ENCODE data around the gene MYO16.

MYO16 gene

DNA sequence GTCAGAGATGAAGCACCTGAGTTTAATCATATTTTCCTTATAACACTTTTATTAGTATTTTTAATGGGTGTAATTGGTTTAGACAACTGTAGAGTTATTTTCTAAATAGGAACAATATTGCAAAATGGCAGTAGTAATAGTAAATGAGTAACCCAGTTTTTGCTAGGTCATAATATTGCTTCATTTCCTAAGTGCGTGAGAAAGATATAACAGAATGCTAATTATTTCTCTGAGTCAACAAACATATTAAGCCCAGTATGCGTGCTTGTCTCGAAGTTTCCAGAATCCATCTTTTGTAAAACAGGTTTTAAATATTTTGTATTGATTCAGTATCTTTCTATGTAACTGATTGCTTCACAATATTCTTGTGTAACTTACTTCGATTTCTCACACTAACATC is 315.3 kb downstream of the MYO16 start:
- DNase-seq = no peak

- no peak for DNase-seq
These were observed 318.2 kb downstream of the MYO16 start for GRCh38 chr13:108947551-108948030.

DNA sequence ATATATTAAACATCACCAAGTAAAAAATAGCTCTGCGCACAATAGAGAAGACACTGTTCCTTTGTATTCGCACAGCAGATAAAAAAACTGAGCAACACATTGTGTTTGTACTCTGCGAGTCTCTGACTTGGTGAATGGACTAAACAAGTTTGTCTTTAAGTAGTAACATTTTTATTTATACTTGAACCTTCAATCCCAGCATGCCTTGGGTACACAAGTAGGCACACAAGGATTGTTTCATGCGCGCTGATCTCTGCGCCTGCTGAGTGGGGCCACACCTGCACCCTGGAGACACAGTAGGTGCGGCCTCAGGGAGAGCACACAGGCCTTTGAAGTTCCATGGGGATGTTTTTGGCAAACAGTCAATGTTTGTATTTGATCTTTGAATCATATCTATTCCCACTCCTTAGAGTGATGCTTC is 318.9 kb downstream of the MYO16 start:
- no peak for DNase-seq

DNA sequence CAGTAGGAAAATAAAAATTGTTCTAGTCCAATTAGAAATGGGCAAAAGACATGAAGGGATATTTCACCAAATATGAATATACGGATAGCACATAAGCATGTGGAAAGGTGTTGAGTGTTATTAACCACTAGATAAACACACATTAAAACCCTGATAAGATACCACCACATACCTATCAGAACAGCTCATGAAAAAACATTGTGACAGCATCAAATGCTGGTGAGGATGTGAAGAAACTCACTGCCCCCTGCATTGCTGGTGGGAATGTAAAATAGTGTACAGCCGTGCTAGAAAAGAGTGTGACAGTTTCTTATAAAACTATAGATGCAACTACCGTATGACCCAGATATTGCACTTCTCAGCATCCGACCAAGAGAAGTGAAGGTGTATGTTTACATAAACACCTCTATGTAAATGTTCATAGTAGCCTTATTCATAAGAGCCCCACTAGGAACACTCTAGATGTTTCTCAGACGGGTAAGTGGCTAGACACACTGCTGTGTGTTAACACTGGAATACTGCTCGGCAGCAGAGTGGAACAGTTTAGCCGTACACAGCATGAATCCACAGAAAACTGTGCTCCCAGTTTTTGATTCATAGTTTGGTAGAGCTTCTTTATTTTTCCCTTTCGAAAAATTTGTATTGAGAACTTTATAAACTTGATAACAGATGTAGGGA is 321.1 kb downstream of the MYO16 start:
- DNase-seq = no peak

DNA sequence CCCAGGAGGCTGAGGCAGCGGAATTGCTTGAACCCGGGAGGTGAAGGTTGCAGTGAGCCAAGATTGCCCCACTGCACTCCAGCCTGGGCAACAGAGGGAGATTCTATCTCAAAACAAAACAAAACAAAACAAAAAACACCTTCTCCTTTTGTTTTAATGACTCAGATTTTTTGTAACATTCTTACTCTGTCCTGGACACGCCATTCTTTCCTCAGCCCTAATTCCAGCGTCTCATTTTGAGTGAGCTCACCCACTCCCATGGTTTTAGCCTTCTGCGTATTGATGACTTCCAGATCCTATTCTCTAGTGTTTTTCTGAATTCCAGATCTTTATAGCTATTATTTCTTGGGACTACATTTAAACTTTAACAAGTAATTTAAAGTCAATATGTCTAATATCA is 326.3 kb downstream of the MYO16 start:
- no peak for DNase-seq

DNA sequence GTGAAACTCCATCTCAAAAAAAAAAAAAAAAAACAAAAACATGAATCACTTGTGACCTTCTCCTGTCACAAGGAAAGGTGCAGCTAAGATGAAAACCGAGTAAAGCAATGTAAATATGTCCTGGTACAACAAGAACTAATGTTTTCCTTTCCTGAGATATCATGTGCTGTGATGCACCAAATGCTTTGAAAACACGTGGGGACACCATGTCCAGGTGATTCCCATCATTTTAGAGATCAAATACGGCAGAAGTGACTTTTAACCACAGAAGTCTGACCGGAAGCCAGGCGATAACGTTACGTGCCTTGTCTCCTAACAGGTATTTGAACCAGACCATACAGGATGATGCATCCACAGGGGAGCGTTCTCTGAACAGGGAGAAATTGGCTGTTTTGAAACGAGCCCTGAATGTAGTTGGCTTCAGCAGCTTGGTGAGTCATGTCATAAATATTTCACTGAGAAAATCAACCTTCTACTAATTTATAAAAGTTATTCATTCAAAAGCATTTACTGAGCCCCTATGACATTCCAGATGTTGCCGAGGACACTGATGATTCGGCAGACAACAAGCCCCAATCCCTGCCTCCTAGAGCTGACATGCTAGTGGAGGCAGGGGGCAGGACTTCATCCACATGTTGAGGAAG is 328.1 kb downstream of the MYO16 start:
- no peak for DNase-seq

GRCh38 chr13:108958013-108958376 is 328.6 kb downstream of the MYO16 start:
- no peak for DNase-seq

GRCh38 chr13:108959234-108959633 is 329.8 kb downstream of the MYO16 start:
- no peak for DNase-seq

DNA sequence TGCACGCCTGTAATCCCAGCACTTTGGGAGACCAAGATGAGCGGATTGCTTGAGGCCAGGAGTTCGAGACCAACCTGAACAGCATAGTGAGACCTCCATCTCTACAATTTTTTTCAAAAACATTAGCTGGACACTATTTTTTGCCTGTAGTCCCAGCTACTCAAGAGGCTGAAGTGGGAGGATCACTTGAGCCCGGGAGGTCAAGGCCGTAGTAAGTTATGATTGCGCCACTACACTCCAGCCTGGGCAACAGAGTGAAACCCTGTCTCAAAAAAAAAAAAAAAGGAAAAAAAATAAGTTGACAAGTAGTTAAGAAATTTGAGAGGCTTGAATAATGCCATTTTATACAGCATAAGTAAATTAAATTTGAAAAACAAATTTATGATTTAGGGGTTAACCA is 330.6 kb downstream of the MYO16 start:
- no peak for DNase-seq

- no peak for DNase-seq
These were observed 332.2 kb downstream of the MYO16 start for GRCh38 chr13:108961542-108962125.

DNA sequence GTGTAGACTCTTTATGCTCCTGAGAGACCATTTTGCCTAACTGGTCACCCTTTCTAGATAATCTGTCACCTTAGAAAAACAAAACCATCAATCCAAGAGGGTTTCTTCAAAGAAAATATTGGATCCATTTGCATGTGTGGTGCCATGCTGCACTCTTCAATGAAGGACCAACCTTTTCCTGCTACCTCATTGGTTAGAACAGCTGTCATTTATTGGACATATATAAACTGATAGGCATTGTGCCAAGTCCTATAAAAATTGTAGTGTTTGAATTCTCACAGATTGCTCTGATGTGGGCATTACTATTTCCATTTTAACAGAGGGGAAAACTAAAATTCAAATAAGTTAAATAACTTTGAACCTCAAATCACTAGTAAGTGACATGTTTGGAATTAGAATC is 333.2 kb downstream of the MYO16 start:
- DNase-seq = no peak

GRCh38 chr13:108963276-108963810 is 333.9 kb downstream of the MYO16 start:
- DNase-seq = no peak

DNA sequence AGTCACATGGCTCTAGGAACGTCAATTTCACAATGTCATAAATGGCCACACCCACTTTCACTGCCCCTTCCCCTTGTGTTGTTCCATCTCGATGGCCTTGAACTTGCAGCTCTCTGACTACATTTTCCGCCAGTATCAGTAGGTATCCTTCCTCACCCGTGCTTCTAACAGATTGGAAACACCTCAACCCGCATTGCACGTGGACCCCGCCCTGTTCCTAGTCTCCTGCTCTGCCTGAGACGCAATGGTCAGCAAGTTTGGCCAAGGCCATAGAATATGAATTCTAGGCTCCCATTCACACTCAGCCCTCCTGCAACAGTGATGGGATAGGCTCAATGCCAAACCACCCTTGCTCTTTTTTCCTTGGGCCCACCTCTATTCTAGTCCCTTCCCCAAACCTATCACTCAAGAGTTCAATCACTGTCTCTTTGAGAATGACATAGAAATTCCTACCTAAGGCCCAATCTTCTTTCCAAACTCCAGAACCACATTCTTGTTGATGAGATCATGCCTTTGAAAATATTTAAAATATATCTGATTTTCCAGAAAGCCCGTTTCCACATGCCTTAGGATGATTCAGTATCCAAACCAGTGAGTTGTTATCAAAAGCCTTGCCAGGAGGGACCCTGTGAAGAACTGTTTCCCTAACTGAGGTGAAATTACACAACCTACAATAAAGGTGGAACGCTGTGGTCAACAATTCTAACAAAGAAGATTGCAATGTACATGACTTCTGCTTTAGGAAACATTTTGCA is 334.6 kb downstream of the MYO16 start:
- DNase-seq = no peak

GRCh38 chr13:108964606-108965005 is 335.2 kb downstream of the MYO16 start:
- DNase-seq = no peak

DNA sequence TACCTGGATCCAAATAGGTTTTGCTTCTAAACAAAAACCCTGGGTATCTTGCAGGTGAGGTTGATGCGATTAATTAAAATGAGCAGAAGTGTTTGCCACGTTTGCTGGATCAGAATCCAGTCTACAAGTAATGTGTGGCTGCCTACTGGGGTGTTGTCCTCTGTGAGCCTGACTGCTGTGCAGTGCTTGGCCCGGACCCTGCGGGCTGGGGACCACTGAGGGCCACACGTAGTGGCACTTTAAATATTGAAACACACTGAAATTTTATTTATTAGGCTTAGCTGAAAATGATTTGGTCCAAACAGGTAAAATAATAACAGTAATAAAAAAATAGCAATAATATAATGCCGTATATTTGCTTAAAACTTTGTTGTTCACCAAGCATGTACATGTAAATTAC is 338.0 kb downstream of the MYO16 start:
- DNase-seq = no peak

GRCh38 chr13:108968566-108968965 is 339.2 kb downstream of the MYO16 start:
- DNase-seq = no peak

DNA sequence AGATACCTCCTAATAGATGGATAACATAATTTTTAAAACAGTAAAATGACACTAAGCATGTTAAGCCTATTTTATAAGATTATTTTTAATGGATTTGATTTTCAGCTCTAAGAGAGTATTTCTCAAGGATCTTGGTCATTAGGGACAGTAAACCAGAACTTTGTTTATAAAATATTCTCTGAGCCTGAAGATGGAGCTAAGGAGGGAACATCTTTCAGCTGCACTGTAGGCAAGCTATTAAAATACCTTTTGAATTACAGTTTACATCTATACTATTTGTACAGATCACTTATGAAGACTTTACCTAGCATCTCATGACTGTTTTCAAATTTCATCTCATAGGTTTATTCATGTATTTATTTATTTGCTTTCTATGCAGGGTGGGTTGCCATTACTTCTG is 345.3 kb downstream of the MYO16 start:
- no peak for DNase-seq

- no peak for DNase-seq
These were observed 350.8 kb downstream of the MYO16 start for GRCh38 chr13:108980237-108980636.

DNA sequence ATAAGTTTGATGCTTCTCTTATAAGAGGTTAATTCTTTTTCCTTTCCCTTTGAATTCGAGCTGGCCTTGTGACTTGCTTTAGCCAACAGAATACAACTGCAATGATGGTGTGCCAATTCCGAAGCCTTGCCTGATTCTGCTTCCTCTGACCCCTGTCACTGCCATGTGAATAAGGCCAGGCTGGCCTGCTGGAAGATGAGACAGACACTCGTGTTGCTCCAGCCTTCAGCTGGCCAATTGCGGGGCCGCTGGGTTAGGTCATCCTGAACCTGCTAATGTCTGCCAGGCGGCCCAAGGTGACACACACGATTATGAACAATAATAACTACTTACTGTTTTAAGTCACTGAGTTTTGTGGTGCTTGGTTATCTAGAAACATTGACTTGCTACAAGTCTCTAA is 352.0 kb downstream of the MYO16 start:
- no peak for DNase-seq

- DNase-seq = no peak
These were observed 353.9 kb downstream of the MYO16 start for GRCh38 chr13:108983273-108983672.

DNA sequence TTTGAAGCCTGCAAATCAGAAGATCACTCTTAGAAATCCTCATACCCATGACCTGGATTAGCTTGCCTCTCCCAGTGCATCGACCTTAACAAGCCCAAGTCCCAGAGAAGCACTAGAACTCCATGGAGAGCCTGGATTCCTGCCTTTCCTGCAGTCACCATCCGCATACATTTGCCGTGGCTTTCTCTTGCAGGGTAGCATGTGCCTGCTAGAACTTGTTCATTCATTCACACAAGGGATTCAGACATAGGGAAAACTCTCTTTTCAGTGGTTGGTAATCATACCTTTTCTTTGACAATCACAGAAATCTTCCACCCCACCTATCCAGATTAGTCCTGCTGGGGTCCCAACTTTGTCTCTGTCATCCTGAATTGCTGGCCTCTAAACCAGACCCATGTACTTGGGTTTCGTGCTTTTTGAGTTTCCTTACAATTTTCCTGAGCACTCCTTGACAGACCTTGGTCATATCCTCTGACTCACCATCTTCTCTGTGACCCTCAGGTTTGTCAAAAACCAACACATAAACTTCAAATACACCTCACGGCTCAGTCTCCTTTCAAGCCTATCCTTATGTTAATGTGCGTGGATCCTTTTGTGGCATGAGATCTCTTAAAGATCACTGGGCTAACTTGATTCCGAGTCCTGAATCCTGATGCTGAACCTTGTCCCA is 355.0 kb downstream of the MYO16 start:
- no peak for DNase-seq

- no peak for DNase-seq
These were observed 355.8 kb downstream of the MYO16 start for GRCh38 chr13:108985166-108985565.

GRCh38 chr13:108987517-108987916 is 358.1 kb downstream of the MYO16 start:
- DNase-seq = no peak
